ENCODE data around the gene EVC2.

The EVC2 gene

DNA sequence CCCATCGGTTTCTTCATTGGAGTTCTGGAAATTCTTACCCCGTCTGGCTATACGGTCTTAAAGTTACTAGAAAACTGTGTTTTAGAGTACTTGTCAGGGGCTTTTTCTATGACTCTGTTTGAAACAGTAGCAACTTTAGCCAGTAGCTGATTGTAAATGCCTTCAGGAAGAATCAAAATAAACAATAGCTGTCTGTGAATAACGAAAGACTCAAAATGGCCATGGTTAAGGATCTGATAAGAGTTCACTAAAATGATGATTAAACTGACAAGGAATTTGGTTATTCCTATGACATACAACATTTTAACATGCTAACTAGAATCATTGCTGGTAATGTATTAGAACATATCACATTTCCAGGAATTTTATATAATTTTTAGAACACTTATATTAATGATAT lies 191.0 kb downstream of the EVC2 start:
- DNase-seq (ENCODE audit: low read depth) = no peak
- TF ChIP-seq, protein P1, sequence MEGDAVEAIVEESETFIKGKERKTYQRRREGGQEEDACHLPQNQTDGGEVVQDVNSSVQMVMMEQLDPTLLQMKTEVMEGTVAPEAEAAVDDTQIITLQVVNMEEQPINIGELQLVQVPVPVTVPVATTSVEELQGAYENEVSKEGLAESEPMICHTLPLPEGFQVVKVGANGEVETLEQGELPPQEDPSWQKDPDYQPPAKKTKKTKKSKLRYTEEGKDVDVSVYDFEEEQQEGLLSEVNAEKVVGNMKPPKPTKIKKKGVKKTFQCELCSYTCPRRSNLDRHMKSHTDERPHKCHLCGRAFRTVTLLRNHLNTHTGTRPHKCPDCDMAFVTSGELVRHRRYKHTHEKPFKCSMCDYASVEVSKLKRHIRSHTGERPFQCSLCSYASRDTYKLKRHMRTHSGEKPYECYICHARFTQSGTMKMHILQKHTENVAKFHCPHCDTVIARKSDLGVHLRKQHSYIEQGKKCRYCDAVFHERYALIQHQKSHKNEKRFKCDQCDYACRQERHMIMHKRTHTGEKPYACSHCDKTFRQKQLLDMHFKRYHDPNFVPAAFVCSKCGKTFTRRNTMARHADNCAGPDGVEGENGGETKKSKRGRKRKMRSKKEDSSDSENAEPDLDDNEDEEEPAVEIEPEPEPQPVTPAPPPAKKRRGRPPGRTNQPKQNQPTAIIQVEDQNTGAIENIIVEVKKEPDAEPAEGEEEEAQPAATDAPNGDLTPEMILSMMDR (IDR thresholded peaks at IDR 0.05; ENCODE audit: insufficient read depth, low read depth, low read length, missing control alignments) = no peak
- no peak overlapping the region for H3K4me3 ChIP-seq (ENCODE audit: low read length)

GRCh38 chr4:5515646-5516045 lies 192.7 kb downstream of the EVC2 start:
- TF ChIP-seq, protein P1 (IDR thresholded peaks at IDR 0.05; ENCODE audit: insufficient read depth, low read depth, low read length, missing control alignments) = no peak
- DNase-seq (ENCODE audit: low read depth) = no peak
- no peak overlapping the region for H3K4me3 ChIP-seq (ENCODE audit: low read length)

All from epithelial cell of esophagus (primary cell).